Keratinocyte (primary cell): ENCODE data around the gene NCK1.

Experiments used
- CTCF ChIP-seq, 3 experiments: IDR thresholded peaks in 1 of 3; conservative IDR thresholded peaks in 1 of 3; optimal IDR thresholded peaks in 1 of 3; 2 replicates in 2 of 3; 3 replicates in 1 of 3; pipeline versions ENCODE3 to v1.5.1; 2011; ENCODE audit warnings: low read length in 3 of 3, mild to moderate bottlenecking in 3 of 3, moderate library complexity in 2 of 3, control low read depth in 1 of 3, inconsistent platforms in 1 of 3; ENCODE audit not compliant: insufficient read depth in 2 of 3; ENCODE audit errors: extremely low read depth in 1 of 3
- EZH2 ChIP-seq: IDR thresholded peaks from one replicate; pipeline ENCODE4 v1.6.1; 2012; ENCODE audit warnings: inconsistent platforms, mild to moderate bottlenecking, low read length, moderate library complexity

GRCh38 chr3:136903899-136904298, 41.9 kb downstream of the NCK1 start:
- TF ChIP-seq CTCF (optimal IDR thresholded peaks at IDR 0.05 in 1 of 3, IDR thresholded peaks at IDR 0.05 in 1 of 3, conservative IDR thresholded peaks at IDR 0.05 in 1 of 3; ENCODE audit: extremely low read depth in 1 of 3, insufficient read depth in 2 of 3, low read length in 3 of 3) (no peak), EZH2 (no peak)
